Left lung (tissue), 10 donors: Measurements from ENCODE around the gene KCNA3. TPM values are rescaled to one million over a fixed set of nuclear protein-coding genes. Genes with fewer than 3 reads are reported as not detected.

Experiments
- ATAC-seq: fragments of 200-7000 bp; cut with Tn5 transposase; one replicate; pipeline ENCODE4 v1.9.1; 2020; ENCODE audit warnings: moderate library complexity
- DNase-seq, 4 donors: peaks; one replicate each; pipeline ENCODE4 v3.0.0-alpha.2; 2013 to 2020
- H3K27ac ChIP-seq, 2 donors: fragments of 200-600 bp; sonication (generic) in 1 of 2; one replicate each; pipeline versions ENCODE4 v1.5.0 to v1.8.0; 2020 to 2021
- H3K27me3 ChIP-seq, 2 donors: fragments of 200-600 bp; sonication (generic) in 1 of 2; one replicate each; pipeline versions ENCODE4 v1.5.0 to v1.8.0; 2020 to 2021
- H3K36me3 ChIP-seq, 2 donors: fragments of 200-600 bp; sonication (generic) in 1 of 2; one replicate each; pipeline versions ENCODE4 v1.5.0 to v1.8.0; 2020 to 2021
- H3K4me1 ChIP-seq, 2 donors: fragments of 200-600 bp; one replicate each; pipeline ENCODE4 v1.8.0; 2021
- H3K4me3 ChIP-seq, 2 donors: fragments of 200-600 bp; sonication (generic) in 1 of 2; one replicate each; pipeline versions ENCODE4 v1.5.0 to v1.8.0; 2020 to 2021; ENCODE audit warnings: mild to moderate bottlenecking in 1 of 2
- H3K9me3 ChIP-seq, 2 donors: fragments of 200-600 bp; sonication (generic) in 1 of 2; one replicate each; pipeline versions ENCODE4 v1.5.0 to v1.8.0; 2020 to 2021
- intact Hi-C, 2 donors: fragments of 100-400 bp; cut with DNase I; formaldehyde crosslinking; loops; one replicate each; pipeline versions ENCODE4 v1.11.2 to v1.14.2; 2022
- polyA plus RNA-seq, 6 donors: library from polyadenylated mRNA; unstranded; fragments of 120-200 nt; gene quantifications; one replicate each; pipeline ENCODE4 v1.2.1, GENCODE V29; 2013; ENCODE audit not compliant: insufficient read length in 6 of 6
- total RNA-seq, 2 donors: library from RNA; stranded (reverse); fragmentation: NEBNext Ultra II Directional; extraction: Animal tissue kit (Norgen Biotek cat#: 25700); gene quantifications; one replicate each; pipeline ENCODE4 v1.2.1, GENCODE V29; 2021
- TF ChIP-seq, protein P1 (sequence below), 2 donors: fragments of 200-600 bp; sonication (generic) in 1 of 2; IDR thresholded peaks; one replicate each; pipeline versions ENCODE4 v1.5.0 to v1.8.0; 2021; ENCODE audit warnings: antibody characterized with exemption in 2 of 2
- donor health status: DM: no; HTN: yes; CAD: no.
- donor health status: DM: no; HTN: no; CAD: no.

KCNA3 gene
- total and polyA plus RNA-seq, 8 donors: 0.81 to 11.3 (median 1.0) TPM

DNA sequence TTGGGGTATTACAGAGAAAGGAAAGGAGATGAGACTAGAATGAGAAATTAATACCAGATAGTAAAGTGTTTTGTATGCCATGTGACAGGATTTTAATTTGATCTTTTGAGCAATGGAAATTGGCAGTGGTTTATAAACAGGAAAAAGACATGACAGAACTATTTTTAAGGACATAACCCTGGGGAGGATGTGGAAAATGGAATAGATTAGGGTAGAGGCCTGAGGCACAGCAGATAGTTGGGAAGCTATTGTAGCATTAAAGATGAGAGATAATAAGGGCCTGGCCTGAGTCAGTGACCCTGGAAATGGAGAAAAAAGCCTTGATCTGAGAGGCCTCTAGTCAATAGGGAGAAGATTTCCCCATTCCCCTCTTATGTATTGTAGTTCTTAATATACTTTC is 22.1 kb upstream of the KCNA3 start:
- no peak overlapping the region for H3K4me3 ChIP-seq
- no peaks in the 10 kb centered on the region for H3K27me3 ChIP-seq
- no peak for ATAC-seq
- TF ChIP-seq, protein P1, sequence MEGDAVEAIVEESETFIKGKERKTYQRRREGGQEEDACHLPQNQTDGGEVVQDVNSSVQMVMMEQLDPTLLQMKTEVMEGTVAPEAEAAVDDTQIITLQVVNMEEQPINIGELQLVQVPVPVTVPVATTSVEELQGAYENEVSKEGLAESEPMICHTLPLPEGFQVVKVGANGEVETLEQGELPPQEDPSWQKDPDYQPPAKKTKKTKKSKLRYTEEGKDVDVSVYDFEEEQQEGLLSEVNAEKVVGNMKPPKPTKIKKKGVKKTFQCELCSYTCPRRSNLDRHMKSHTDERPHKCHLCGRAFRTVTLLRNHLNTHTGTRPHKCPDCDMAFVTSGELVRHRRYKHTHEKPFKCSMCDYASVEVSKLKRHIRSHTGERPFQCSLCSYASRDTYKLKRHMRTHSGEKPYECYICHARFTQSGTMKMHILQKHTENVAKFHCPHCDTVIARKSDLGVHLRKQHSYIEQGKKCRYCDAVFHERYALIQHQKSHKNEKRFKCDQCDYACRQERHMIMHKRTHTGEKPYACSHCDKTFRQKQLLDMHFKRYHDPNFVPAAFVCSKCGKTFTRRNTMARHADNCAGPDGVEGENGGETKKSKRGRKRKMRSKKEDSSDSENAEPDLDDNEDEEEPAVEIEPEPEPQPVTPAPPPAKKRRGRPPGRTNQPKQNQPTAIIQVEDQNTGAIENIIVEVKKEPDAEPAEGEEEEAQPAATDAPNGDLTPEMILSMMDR (IDR thresholded peaks at IDR 0.05): no peak
- peaks cover 0 to 4% of the 10 kb centered on the region in 2 donors for H3K9me3 ChIP-seq
- DNase-seq: no peak
- H3K36me3 ChIP-seq: no peaks in the 10 kb centered on the region
- intact Hi-C loops: no loop called here
- no peak overlapping the region for H3K27ac ChIP-seq
- no peaks in the 10 kb centered on the region for H3K4me1 ChIP-seq

DNA sequence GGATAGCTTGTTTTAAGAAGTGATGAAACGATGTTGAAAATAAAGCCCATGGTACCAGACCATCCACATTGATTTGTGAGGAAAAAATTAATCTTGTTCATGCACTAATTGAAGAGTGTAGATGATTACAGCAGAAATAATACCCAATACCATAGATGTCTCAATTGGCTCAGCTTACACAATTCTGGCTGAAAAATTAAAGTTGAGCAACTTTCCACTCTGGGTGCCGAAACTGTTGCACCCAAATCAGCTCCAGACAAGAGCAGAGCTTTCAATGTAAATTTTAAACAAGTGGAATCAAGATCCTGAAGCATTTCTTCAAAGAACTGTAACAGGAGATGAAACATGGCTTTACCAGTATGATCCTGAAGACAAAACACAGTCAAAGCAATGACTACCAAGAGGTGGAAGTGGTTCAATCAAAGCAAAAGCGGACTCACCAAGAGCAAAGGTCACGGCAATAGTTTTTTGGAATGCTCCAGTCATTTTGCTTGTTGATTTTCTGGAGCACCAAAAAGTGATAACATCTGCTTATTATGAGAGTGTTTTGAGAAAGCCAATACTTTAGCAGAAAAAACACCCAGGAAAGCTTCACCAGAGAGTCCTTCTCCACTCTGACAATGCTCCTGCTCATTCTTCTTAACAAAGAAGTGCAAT is 16.1 kb upstream of the KCNA3 start:
- H3K27me3 ChIP-seq: no peaks in the 10 kb centered on the region
- no peaks in the 10 kb centered on the region for H3K9me3 ChIP-seq
- H3K4me1 ChIP-seq: no peaks in the 10 kb centered on the region
- TF ChIP-seq, protein P1 (IDR thresholded peaks at IDR 0.05): no peak
- H3K36me3 ChIP-seq: no peaks in the 10 kb centered on the region
- ATAC-seq (no peak), DNase-seq (no peak)
- no peak overlapping the region for H3K27ac ChIP-seq
- no peak overlapping the region for H3K4me3 ChIP-seq
- intact Hi-C loops: no loop called here

DNA sequence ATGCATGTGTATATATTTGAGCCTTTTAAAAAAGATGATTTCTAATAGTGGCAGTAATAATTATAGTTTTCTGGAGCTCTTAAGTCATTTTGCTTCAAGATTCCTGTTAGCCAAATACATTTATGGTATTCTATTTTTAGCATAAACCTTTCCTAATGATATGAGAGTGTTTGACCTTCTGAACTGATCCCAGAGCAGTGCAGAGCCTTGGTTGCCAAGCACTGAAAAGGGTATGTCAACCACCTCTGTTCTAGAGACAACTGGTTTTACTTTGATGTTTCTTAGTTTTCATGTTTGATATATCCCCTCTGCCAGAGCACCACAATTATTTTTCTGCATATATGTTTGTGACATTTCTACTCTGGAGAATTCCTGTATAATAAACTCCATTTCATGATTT is 15.1 kb upstream of the KCNA3 start:
- peak; percentile 23 for ATAC-seq
- Histone ChIP-seq H3K4me1 (no peaks in the 10 kb centered on the region), H3K4me3 (no peak overlapping the region), H3K36me3 (no peaks in the 10 kb centered on the region), H3K27ac (no peak overlapping the region), H3K27me3 (no peaks in the 10 kb centered on the region), H3K9me3 (no peaks in the 10 kb centered on the region)
- DNase-seq: no peak
- intact Hi-C loops: no loop called here
- TF ChIP-seq, protein P1 (IDR thresholded peaks at IDR 0.05): no peak

DNA sequence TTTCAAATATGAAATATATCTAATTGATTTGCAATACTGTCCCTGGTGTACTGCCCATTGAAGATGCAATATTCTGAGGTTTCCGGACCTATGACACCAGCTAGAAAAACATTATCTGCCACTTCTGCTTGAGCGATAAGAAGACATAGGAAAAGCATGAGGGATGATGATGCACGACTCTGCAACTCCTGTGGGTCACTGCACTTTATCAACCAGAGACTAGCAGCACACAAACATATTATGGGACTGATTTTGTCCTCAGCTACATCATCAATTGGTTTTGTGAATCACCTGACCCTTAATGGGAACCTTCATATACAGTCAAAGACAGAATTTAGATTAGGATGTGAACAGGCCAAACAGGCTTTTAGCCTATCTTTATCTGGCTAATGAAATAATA is 13.8 kb upstream of the KCNA3 start:
- Histone ChIP-seq H3K27ac (no peak overlapping the region), H3K4me3 (no peak overlapping the region), H3K27me3 (no peaks in the 10 kb centered on the region), H3K9me3 (no peaks in the 10 kb centered on the region), H3K36me3 (no peaks in the 10 kb centered on the region), H3K4me1 (no peaks in the 10 kb centered on the region)
- ATAC-seq (no peak), DNase-seq (no peak)
- intact Hi-C loops: no loop called here
- TF ChIP-seq, protein P1 (IDR thresholded peaks at IDR 0.05): no peak

- H3K27me3 ChIP-seq: no peaks in the 10 kb centered on the region
- no peaks in the 10 kb centered on the region for H3K9me3 ChIP-seq
- ATAC-seq (peak; percentile 43), DNase-seq (no peak)
- TF ChIP-seq, protein P1 (IDR thresholded peaks at IDR 0.05): no peak
- H3K4me3 ChIP-seq: no peak overlapping the region
- H3K36me3 ChIP-seq: no peaks in the 10 kb centered on the region
- intact Hi-C loops: no loop called here
- H3K4me1 ChIP-seq: no peaks in the 10 kb centered on the region
- no peak overlapping the region for H3K27ac ChIP-seq
Measured at GRCh38 chr1:110687250-110687649, 12.5 kb upstream of the KCNA3 start.
